GM21360 (cell line): ENCODE results near the gene SEMA3B.
"Not testable (repeated sequence)": the region's sequence is repeated elsewhere in the genome, so short reads cannot be mapped to it uniquely, and the experiment has no call there.

Experiments
- ATAC-seq: cut with Tn5 transposase; IDR thresholded peaks from one replicate; pipeline ENCODE4 v1.9.1; 2021; ENCODE audit warnings: mild to moderate bottlenecking, moderate library complexity; ENCODE audit not compliant: unreplicated experiment

SEMA3B gene

GRCh38 chr3:50258029-50258680, 10.8 kb upstream of the SEMA3B start:
- no peak for ATAC-seq

- ATAC-seq, result no peak
Observed at GRCh38 chr3:50258979-50259378, 10.0 kb upstream of the SEMA3B start.

- no peak for ATAC-seq
Observed at GRCh38 chr3:50259432-50260026, 9.4 kb upstream of the SEMA3B start.

GRCh38 chr3:50260027-50260941, 8.7 kb upstream of the SEMA3B start:
- no peak for ATAC-seq

- no peak for ATAC-seq
Observed at GRCh38 chr3:50260942-50261441, 8.0 kb upstream of the SEMA3B start.

- no peak for ATAC-seq
Observed at GRCh38 chr3:50261505-50261904, 7.4 kb upstream of the SEMA3B start.

- ATAC-seq, result not testable (repeated sequence)
Observed at GRCh38 chr3:50262200-50262599, 6.7 kb upstream of the SEMA3B start.

GRCh38 chr3:50262778-50263177, 6.2 kb upstream of the SEMA3B start:
- ATAC-seq, result no peak

- ATAC-seq, result no peak
Observed at GRCh38 chr3:50263478-50264382, 5.2 kb upstream of the SEMA3B start.

- no peak for ATAC-seq
Observed at GRCh38 chr3:50264383-50264963, 4.5 kb upstream of the SEMA3B start.

GRCh38 chr3:50264964-50265485, 3.9 kb upstream of the SEMA3B start:
- ATAC-seq, result no peak

- ATAC-seq, result no peak
Observed at GRCh38 chr3:50265571-50265970, 3.4 kb upstream of the SEMA3B start.

- no peak for ATAC-seq
Observed at GRCh38 chr3:50266017-50266416, 2.9 kb upstream of the SEMA3B start.

GRCh38 chr3:50266836-50267235, 2.1 kb upstream of the SEMA3B start:
- ATAC-seq, result no peak

GRCh38 chr3:50267280-50267913, 1.6 kb upstream of the SEMA3B start:
- no peak for ATAC-seq

GRCh38 chr3:50268276-50268675, 671 bp upstream of the SEMA3B start:
- no peak for ATAC-seq

GRCh38 chr3:50269460-50269859, 513 bp downstream of the SEMA3B start:
- ATAC-seq, result no peak

- no peak for ATAC-seq
Observed at GRCh38 chr3:50269977-50270413, 1.0 kb downstream of the SEMA3B start.

GRCh38 chr3:50270422-50271224, 1.7 kb downstream of the SEMA3B start:
- ATAC-seq, result no peak
